HFFc6 (cell line): ENCODE data around the gene AP1S3. TPM values are rescaled to one million over a fixed set of nuclear protein-coding genes. Genes with fewer than 3 reads are reported as not detected.

Experiments
- DNase-seq: peaks from one replicate; pipeline ENCODE4 v3.0.0-alpha.2; 2018
- H3K27ac Mint-ChIP-seq: 2 replicates; pipeline ENCODE4 v1.8.0; 2020; ENCODE audit warnings: mild to moderate bottlenecking, mixed read lengths
- H3K27me3 Mint-ChIP-seq: 2 replicates; pipeline ENCODE4 v1.8.0; 2021; ENCODE audit warnings: mild to moderate bottlenecking, moderate library complexity, mixed read lengths; ENCODE audit not compliant: insufficient read depth
- H3K36me3 Mint-ChIP-seq: 2 replicates; pipeline ENCODE4 v1.8.0; 2021; ENCODE audit warnings: low read depth, mixed read lengths
- H3K4me1 Mint-ChIP-seq: 2 replicates; pipeline ENCODE4 v1.8.0; 2020; ENCODE audit warnings: low read depth, mixed read lengths
- H3K4me3 Mint-ChIP-seq: 2 replicates; pipeline ENCODE4 v1.8.0; 2020; ENCODE audit warnings: mild to moderate bottlenecking, moderate library complexity, mixed read lengths
- H3K9me3 Mint-ChIP-seq: 2 replicates; pipeline ENCODE4 v1.8.0; 2020; ENCODE audit warnings: mild to moderate bottlenecking, mixed read lengths
- total RNA-seq, 6 experiments: library from RNA; stranded (reverse); fragmentation: NEBNext Ultra II Directional; extraction: Animal tissue kit (Norgen Biotek cat#: 25700); gene quantifications; 2 replicates in 1 of 6; 3 replicates in 5 of 6; pipeline ENCODE4 v1.2.3, GENCODE V29; 2021
- TF ChIP-seq, protein P1 (sequence below): fragments of 200-600 bp; sonication (generic); IDR thresholded peaks from 2 replicates; pipeline ENCODE4 v1.5.0; 2021; ENCODE audit warnings: antibody characterized with exemption, mild to moderate bottlenecking

Gene AP1S3
- total RNA-seq, 6 experiments from 2014 or later = 7.4 to 12.7 (median 9.9) TPM

DNA sequence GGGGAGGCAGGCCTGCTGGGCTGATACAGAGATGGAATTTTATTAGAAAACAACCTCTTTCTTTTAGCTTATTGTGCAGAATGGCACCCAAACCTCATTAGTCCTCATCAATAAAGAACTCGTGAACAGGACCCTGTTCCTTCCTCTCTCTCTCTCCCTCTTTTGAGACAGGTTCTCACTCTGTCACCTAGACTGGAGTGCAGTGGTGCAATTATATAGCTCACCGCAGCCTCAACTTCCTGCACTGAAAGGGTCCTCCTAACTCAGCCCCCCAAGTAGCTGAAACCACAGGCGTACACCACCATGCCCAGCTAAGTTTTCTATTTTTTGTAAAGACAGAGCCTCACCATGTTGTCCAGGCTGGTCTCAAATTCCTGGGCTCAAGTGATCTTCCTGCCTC is 21.7 kb upstream of the AP1S3 start:
- no peaks in the 10 kb centered on the region for H3K27me3 Mint-ChIP-seq
- H3K36me3 Mint-ChIP-seq = no peaks in the 10 kb centered on the region; the same call in 1 of the 2 replicates
- no peak overlapping the region for H3K4me3 Mint-ChIP-seq
- peaks cover 30% of the 10 kb centered on the region for H3K4me1 Mint-ChIP-seq
- TF ChIP-seq, protein P1, sequence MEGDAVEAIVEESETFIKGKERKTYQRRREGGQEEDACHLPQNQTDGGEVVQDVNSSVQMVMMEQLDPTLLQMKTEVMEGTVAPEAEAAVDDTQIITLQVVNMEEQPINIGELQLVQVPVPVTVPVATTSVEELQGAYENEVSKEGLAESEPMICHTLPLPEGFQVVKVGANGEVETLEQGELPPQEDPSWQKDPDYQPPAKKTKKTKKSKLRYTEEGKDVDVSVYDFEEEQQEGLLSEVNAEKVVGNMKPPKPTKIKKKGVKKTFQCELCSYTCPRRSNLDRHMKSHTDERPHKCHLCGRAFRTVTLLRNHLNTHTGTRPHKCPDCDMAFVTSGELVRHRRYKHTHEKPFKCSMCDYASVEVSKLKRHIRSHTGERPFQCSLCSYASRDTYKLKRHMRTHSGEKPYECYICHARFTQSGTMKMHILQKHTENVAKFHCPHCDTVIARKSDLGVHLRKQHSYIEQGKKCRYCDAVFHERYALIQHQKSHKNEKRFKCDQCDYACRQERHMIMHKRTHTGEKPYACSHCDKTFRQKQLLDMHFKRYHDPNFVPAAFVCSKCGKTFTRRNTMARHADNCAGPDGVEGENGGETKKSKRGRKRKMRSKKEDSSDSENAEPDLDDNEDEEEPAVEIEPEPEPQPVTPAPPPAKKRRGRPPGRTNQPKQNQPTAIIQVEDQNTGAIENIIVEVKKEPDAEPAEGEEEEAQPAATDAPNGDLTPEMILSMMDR = no peak
- no peak for DNase-seq
- no peak overlapping the region for H3K27ac Mint-ChIP-seq
- H3K9me3 Mint-ChIP-seq = no peaks in the 10 kb centered on the region

DNA sequence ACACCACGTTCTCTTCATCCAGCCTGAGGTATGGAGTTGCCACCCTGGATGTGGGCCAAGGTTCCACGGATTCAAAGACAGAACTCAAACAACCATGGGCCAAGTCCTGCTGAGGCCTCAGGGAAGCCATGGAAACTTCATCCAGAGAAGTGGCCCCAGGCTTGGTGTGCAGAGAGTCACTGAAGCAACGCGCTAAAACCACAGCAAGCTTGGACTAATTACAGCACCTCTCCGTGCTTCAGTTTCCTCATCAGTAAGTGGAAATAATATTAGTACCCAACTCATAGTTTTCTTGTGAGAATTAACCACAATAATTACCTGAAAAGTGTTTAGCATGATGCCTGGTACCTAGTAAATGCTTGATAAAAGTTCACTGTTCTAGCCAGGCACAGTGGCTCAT is 19.2 kb upstream of the AP1S3 start:
- no peak for DNase-seq
- Mint-ChIP-seq H3K4me1 (peaks cover 33% of the 10 kb centered on the region), H3K27ac (no peak overlapping the region)

DNA sequence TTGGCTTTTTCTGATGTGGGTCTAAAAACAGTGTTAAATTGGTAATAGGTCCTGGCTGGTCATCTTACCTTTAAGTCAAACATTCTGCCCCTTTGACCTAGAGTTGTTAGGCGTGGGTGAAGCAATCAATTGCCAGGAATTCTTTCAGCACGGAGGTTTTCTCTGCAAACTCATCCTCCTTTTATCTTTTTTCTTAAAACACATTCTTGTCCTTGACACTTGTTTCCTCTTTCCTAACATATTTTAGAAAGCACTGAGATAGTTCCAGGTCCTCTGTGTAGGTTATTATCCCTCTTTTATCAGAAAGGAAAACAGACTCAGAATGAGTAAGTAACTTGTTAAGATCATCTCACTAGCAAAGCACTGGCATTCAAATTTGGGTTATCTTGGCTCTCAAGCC is 18.6 kb upstream of the AP1S3 start:
- Mint-ChIP-seq H3K36me3 (peaks cover 10% of the 10 kb centered on the region), H3K27ac (no peak overlapping the region), H3K9me3 (no peaks in the 10 kb centered on the region), H3K4me3 (no peak overlapping the region), H3K27me3 (peaks cover 5% of the 10 kb centered on the region), H3K4me1 (peaks cover 27% of the 10 kb centered on the region)
- no peak for DNase-seq
- TF ChIP-seq, protein P1 = no peak

More for the DNA sequence above, 19.2 kb upstream of the AP1S3 start:
- Mint-ChIP-seq H3K27me3 (peaks cover 5% of the 10 kb centered on the region), H3K4me3 (no peak overlapping the region), H3K9me3 (no peaks in the 10 kb centered on the region), H3K36me3 (peaks cover 5% of the 10 kb centered on the region; the same call in 1 of the 2 replicates)
- TF ChIP-seq, protein P1 = no peak

DNA sequence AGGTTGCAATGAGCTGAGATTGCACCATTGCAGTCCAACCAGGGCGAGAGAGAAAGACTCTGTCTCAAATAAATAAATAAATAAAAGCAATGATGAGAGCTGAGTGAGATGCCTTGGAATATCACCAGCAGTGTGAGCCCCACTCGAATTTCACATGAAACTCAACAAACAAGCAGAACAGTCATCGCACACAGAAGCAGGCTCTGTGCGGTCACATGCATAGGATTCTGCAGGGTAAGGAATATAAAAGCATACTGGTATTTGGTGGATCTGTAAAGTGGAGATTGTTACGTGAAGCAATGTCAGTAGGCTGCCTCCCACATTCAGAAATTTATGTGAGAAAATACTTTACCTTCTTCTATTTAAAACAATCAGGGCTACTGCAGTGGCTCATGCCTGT is 18.0 kb upstream of the AP1S3 start:
- Mint-ChIP-seq H3K4me1 (peaks cover 21% of the 10 kb centered on the region), H3K4me3 (no peak overlapping the region)
- DNase-seq = no peak

DNA sequence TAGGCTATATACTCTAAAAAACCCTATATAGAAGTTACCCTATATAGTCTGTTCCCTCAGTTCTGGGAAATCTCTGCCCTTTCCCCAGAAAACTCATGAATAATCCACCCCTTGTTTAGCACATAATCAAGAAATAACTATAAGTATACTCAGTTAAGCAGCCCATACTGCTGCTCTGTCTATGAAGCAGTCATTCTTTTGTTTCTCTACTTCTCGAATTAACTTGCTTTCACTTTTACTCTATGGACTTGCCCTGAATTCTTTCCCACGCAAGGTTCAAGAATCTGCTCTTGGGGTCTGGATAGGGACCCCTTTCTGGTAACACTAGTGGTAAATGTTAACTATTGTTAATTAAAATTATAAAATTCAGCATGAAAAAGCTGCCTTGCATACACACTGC is 17.4 kb upstream of the AP1S3 start:
- no peak overlapping the region for H3K27ac Mint-ChIP-seq
- peaks cover 23% of the 10 kb centered on the region for H3K36me3 Mint-ChIP-seq
- H3K4me3 Mint-ChIP-seq = no peak overlapping the region
- DNase-seq = no peak
- TF ChIP-seq, protein P1 = no peak
- no peaks in the 10 kb centered on the region for H3K9me3 Mint-ChIP-seq
- H3K4me1 Mint-ChIP-seq = peaks cover 19% of the 10 kb centered on the region
- peaks cover 5% of the 10 kb centered on the region for H3K27me3 Mint-ChIP-seq

More for the DNA sequence above, 18.0 kb upstream of the AP1S3 start:
- H3K36me3 Mint-ChIP-seq = peaks cover 16% of the 10 kb centered on the region
- no peaks in the 10 kb centered on the region for H3K9me3 Mint-ChIP-seq
- no peak overlapping the region for H3K27ac Mint-ChIP-seq
- H3K27me3 Mint-ChIP-seq = peaks cover 5% of the 10 kb centered on the region
- TF ChIP-seq, protein P1 = no peak

DNA sequence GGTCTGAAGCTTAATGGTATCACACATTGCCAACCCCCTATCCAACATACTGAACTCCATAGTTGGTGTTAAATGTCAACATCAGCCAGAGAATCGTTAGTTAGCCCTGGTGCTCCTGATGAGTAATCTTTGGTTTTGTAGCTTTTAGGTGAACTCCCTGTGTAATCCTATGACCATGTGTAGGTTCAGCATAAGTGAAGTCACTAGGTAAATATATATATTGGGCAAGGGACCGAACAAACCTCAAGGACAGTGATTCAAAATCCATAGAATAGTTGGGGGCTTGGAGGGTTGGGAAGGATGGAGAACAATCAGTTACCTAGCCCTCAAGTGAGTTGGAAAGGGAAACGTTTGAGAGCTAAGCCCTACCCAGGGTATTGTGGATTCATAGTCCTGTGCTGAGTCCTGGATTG is 16.0 kb upstream of the AP1S3 start:
- no peak for DNase-seq

More for the DNA sequence above, 16.0 kb upstream of the AP1S3 start:
- no peak overlapping the region for H3K4me3 Mint-ChIP-seq
- H3K9me3 Mint-ChIP-seq = peaks cover 8% of the 10 kb centered on the region; the same call in 1 of the 2 replicates
- TF ChIP-seq, protein P1 = no peak
- H3K27ac Mint-ChIP-seq = no peak overlapping the region
- H3K4me1 Mint-ChIP-seq = peaks cover 19% of the 10 kb centered on the region
- H3K36me3 Mint-ChIP-seq = peaks cover 35% of the 10 kb centered on the region
- H3K27me3 Mint-ChIP-seq = peaks cover 5% of the 10 kb centered on the region
